Measurements from ENCODE around the gene RAB1B. TPM values are rescaled to one million over a fixed set of nuclear protein-coding genes. Genes with fewer than 3 reads are reported as not detected.

Gene RAB1B
- total RNA-seq, 1 experiment from 2014 or later = 148 TPM

DNA sequence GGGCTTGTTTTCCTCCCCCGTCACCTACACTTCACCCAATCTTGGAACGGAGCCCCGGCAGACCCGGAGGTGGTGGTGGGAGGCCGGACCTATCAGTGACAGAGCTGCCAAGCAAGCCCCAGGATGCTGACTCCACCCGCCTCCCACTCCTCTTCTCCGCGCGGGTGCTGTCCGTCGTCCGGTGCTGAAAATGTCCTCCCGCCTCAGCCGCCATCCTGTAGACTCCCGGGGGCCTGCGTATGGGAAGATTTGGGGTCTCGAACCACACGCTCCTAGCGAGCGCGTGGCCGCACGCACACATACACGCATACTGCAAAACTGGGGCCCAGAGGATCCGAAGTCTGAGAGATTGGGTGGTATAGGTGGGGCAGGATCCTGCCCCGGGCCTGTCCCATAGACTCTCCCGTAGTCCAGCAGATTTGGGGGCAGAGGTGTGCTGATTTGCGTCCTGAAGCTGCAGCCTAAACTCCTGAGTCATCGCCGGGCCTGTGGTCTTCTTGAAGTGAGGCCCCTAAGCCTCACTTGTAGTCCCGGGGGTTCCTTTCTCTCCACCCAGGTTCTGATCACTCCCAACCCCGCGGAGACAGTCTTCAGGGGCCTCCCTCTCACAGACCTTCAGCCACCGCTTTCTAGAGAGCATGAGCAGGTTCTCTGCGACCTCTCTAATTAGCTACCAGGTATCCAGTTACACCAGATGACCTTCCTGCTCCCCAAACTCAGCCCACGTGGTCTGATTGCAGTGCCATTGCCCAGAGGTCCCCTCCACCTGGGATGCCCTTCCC is 21.3 kb downstream of the RAB1B start:
- ATAC-seq = peak; percentile 33
- Histone ChIP-seq H3K4me3 (replicated peaks in 1 of 2; ENCODE audit: low read depth in 1 of 2, low read length in 2 of 2) (peak overlapping the region; percentile 71 to 96), H3K4me1 (ENCODE audit: control insufficient read depth in 1 of 2, insufficient read depth in 2 of 2, low read length in 2 of 2) (peaks cover 22 to 45% of the 10 kb centered on the region in 2 experiments), H2AFZ (ENCODE audit: low read depth, low read length, poor library complexity, severe bottlenecking) (no peak overlapping the region), H3K27ac (ENCODE audit: low read depth, low read length) (peak overlapping the region; percentile 70), H3K9me2 (ENCODE audit: insufficient read depth) (no peaks in the 10 kb centered on the region), H4K20me1 (ENCODE audit: insufficient read depth) (no peaks in the 10 kb centered on the region), H3K4me2 (ENCODE audit: low read length) (peak overlapping the region; percentile 99), H3K9me3 (ENCODE audit: control insufficient read depth in 1 of 2, insufficient read depth in 1 of 2, low read depth in 1 of 2, low read length in 2 of 2) (no peaks in the 10 kb centered on the region), H3K79me2 (ENCODE audit: insufficient read depth, low read length) (peaks cover 19% of the 10 kb centered on the region), H3K36me3 (ENCODE audit: control insufficient read depth in 1 of 2, insufficient read depth in 2 of 2, low read length in 2 of 2) (no peaks in the 10 kb centered on the region), H3K9ac (ENCODE audit: low read length) (peak overlapping the region; percentile 93), H3K27me3 (ENCODE audit: insufficient read depth, low read length) (no peaks in the 10 kb centered on the region)
- TF ChIP-seq POLR2A (IDR thresholded peaks at IDR 0.05; ENCODE audit: borderline replicate concordance, extremely low read depth, insufficient read depth, insufficient read length) (no peak), CEBPB (IDR thresholded peaks at IDR 0.05; ENCODE audit: low read depth) (no peak), ZNF274 (IDR thresholded peaks at IDR 0.05; ENCODE audit: low read depth, low read length) (no peak), EZH2phosphoT487 (IDR thresholded peaks at IDR 0.05; ENCODE audit: borderline replicate concordance) (no peak), FOSL1 (IDR thresholded peaks at IDR 0.05; ENCODE audit: low read depth) (no peak), ZFX (IDR thresholded peaks at IDR 0.05) (no peak), ELF1 (IDR thresholded peaks at IDR 0.05; ENCODE audit: borderline replicate concordance, low read depth) (no peak), RAD21 (IDR thresholded peaks at IDR 0.05; ENCODE audit: low read depth) (no peak), TCF7L2 (IDR thresholded peaks at IDR 0.05; ENCODE audit: borderline replicate concordance, extremely low read depth, insufficient read depth, insufficient read length) (no peak), EGR1 (IDR thresholded peaks at IDR 0.05; ENCODE audit: low read depth) (no peak), EZH2 (IDR thresholded peaks at IDR 0.05) (no peak), JUND (IDR thresholded peaks at IDR 0.05) (no peak)
- TF ChIP-seq, protein P1, sequence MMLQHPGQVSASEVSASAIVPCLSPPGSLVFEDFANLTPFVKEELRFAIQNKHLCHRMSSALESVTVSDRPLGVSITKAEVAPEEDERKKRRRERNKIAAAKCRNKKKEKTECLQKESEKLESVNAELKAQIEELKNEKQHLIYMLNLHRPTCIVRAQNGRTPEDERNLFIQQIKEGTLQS (IDR thresholded peaks at IDR 0.05) = no peak
- TF ChIP-seq, protein P2, sequence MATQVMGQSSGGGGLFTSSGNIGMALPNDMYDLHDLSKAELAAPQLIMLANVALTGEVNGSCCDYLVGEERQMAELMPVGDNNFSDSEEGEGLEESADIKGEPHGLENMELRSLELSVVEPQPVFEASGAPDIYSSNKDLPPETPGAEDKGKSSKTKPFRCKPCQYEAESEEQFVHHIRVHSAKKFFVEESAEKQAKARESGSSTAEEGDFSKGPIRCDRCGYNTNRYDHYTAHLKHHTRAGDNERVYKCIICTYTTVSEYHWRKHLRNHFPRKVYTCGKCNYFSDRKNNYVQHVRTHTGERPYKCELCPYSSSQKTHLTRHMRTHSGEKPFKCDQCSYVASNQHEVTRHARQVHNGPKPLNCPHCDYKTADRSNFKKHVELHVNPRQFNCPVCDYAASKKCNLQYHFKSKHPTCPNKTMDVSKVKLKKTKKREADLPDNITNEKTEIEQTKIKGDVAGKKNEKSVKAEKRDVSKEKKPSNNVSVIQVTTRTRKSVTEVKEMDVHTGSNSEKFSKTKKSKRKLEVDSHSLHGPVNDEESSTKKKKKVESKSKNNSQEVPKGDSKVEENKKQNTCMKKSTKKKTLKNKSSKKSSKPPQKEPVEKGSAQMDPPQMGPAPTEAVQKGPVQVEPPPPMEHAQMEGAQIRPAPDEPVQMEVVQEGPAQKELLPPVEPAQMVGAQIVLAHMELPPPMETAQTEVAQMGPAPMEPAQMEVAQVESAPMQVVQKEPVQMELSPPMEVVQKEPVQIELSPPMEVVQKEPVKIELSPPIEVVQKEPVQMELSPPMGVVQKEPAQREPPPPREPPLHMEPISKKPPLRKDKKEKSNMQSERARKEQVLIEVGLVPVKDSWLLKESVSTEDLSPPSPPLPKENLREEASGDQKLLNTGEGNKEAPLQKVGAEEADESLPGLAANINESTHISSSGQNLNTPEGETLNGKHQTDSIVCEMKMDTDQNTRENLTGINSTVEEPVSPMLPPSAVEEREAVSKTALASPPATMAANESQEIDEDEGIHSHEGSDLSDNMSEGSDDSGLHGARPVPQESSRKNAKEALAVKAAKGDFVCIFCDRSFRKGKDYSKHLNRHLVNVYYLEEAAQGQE (IDR thresholded peaks at IDR 0.05; ENCODE audit: low read depth) = no peak
- TF ChIP-seq, protein P3, sequence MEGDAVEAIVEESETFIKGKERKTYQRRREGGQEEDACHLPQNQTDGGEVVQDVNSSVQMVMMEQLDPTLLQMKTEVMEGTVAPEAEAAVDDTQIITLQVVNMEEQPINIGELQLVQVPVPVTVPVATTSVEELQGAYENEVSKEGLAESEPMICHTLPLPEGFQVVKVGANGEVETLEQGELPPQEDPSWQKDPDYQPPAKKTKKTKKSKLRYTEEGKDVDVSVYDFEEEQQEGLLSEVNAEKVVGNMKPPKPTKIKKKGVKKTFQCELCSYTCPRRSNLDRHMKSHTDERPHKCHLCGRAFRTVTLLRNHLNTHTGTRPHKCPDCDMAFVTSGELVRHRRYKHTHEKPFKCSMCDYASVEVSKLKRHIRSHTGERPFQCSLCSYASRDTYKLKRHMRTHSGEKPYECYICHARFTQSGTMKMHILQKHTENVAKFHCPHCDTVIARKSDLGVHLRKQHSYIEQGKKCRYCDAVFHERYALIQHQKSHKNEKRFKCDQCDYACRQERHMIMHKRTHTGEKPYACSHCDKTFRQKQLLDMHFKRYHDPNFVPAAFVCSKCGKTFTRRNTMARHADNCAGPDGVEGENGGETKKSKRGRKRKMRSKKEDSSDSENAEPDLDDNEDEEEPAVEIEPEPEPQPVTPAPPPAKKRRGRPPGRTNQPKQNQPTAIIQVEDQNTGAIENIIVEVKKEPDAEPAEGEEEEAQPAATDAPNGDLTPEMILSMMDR (IDR thresholded peaks at IDR 0.05 in 2 of 3, conservative IDR thresholded peaks at IDR 0.05 in 1 of 3; ENCODE audit: borderline replicate concordance in 1 of 3, insufficient read depth in 1 of 3, low read depth in 2 of 3, low read length in 2 of 3) = no peak
- ChIA-PET CTCF (interaction anchor here (1.0 to 3.4 kb wide), 6 partner anchors 8 to 96 kb away, joined by 3 to 25 read pairs (median 5); partner anchors contain the start of genes RAB1B and RIN1), RAD21 (ENCODE audit: low non-redundant PET in 1 of 2, low total read pairs in 2 of 2, uncharacterized antibody in 2 of 2, unreplicated experiment in 2 of 2) (interaction anchor here (0.7 to 0.9 kb wide), 2 partner anchors 31 to 1011 kb away, joined by 3 read pairs; no protein-coding TSS in a partner anchor), POLR2A (interaction anchor here (0.6 to 2.7 kb wide), 8 partner anchors 8 to 55 kb away, joined by 3 to 18 read pairs (median 4); partner anchors contain the start of genes BRMS1 and RAB1B)
- DNase-seq (ENCODE audit: low read depth, low spot score) = no peak
- BruUV-seq (replicated peaks) = TSS peak; percentile 81
- intact Hi-C loops (cut with micrococcal nuclease) = loop anchor here (1.0 kb wide), 1 partner anchor 23 kb away; no protein-coding TSS in a partner anchor
